H9 (cell line): Measurements from ENCODE around the gene DNAJB11. TPM values are rescaled to one million over a fixed set of nuclear protein-coding genes. Genes with fewer than 3 reads are reported as not detected.

Experiments used
- DNase-seq: peaks from one replicate; pipeline ENCODE4 v3.0.0-alpha.2; 2017
- H2AFZ ChIP-seq: one replicate; pipeline ENCODE4 v1.6.1; 2013; ENCODE audit warnings: mild to moderate bottlenecking, low read length, control low read depth, moderate library complexity
- H2AK5ac ChIP-seq: 2 replicates; pipeline ENCODE4 v1.6.1; 2013; ENCODE audit warnings: low read length, control low read depth, mixed read lengths; ENCODE audit not compliant: insufficient read length
- H2BK120ac ChIP-seq: one replicate; pipeline ENCODE4 v1.6.1; 2013; ENCODE audit warnings: low read depth, mild to moderate bottlenecking, low read length, control low read depth, inconsistent platforms; ENCODE audit not compliant: poor library complexity, severe bottlenecking
- H2BK12ac ChIP-seq: 2 replicates; pipeline ENCODE4 v1.6.1; 2013; ENCODE audit warnings: low read length, control low read depth, mixed read lengths, low read depth; ENCODE audit not compliant: insufficient read length
- H2BK15ac ChIP-seq: 2 replicates; pipeline ENCODE4 v1.6.1; 2013; ENCODE audit warnings: low read depth, low read length, control low read depth
- H2BK20ac ChIP-seq: one replicate; pipeline ENCODE4 v1.6.1; 2013; ENCODE audit warnings: low read depth, mild to moderate bottlenecking, low read length, control low read depth, inconsistent platforms; ENCODE audit not compliant: poor library complexity, severe bottlenecking
- H2BK5ac ChIP-seq: 2 replicates; pipeline ENCODE4 v1.6.1; 2013; ENCODE audit warnings: low read length, control low read depth, mixed read lengths; ENCODE audit not compliant: insufficient read length
- H3K14ac ChIP-seq: 2 replicates; pipeline ENCODE4 v1.6.1; 2013; ENCODE audit warnings: low read length, control low read depth; ENCODE audit not compliant: insufficient read depth
- H3K18ac ChIP-seq: 2 replicates; pipeline ENCODE4 v1.6.1; 2013; ENCODE audit warnings: low read depth, mild to moderate bottlenecking, mixed read lengths, low read length, control low read depth; ENCODE audit not compliant: insufficient read length
- H3K23ac ChIP-seq: 2 replicates; pipeline ENCODE4 v1.6.1; 2013; ENCODE audit warnings: low read length, control low read depth, mixed read lengths, low read depth; ENCODE audit not compliant: insufficient read length
- H3K23me2 ChIP-seq: 2 replicates; pipeline ENCODE4 v1.6.1; 2013; ENCODE audit warnings: low read depth, mild to moderate bottlenecking, mixed read lengths, low read length, control low read depth; ENCODE audit not compliant: insufficient read length, poor library complexity, severe bottlenecking
- H3K27ac ChIP-seq: 2 replicates; pipeline ENCODE4 v1.5.1; 2013; ENCODE audit warnings: low read length, control low read depth, mixed read lengths, low read depth; ENCODE audit not compliant: insufficient read length
- H3K27me3 ChIP-seq: 2 replicates; pipeline ENCODE4 v1.6.1; 2013; ENCODE audit warnings: low read length, control low read depth, inconsistent platforms; ENCODE audit not compliant: insufficient read depth
- H3K4ac ChIP-seq: 2 replicates; pipeline ENCODE4 v1.6.1; 2013; ENCODE audit warnings: low read depth, mild to moderate bottlenecking, control low read depth, inconsistent platforms, low read length, moderate library complexity
- H3K4me1 ChIP-seq: 2 replicates; pipeline ENCODE4 v1.6.1; 2013; ENCODE audit warnings: low read length, control low read depth, inconsistent platforms; ENCODE audit not compliant: insufficient read depth
- H3K4me2 ChIP-seq: 2 replicates; pipeline ENCODE4 v1.6.1; 2013; ENCODE audit warnings: low read length, control low read depth, mixed read lengths; ENCODE audit not compliant: insufficient read length, insufficient read depth
- H3K56ac ChIP-seq: 2 replicates; pipeline ENCODE4 v1.6.1; 2013; ENCODE audit warnings: low read depth, mild to moderate bottlenecking, mixed read lengths, low read length, control low read depth; ENCODE audit not compliant: insufficient read length
- H3K79me1 ChIP-seq: 2 replicates; pipeline ENCODE4 v1.6.1; 2013; ENCODE audit warnings: low read depth, mild to moderate bottlenecking, moderate library complexity, low read length, control low read depth, inconsistent platforms; ENCODE audit not compliant: insufficient read depth, poor library complexity, severe bottlenecking
- H3K79me2 ChIP-seq: 2 replicates; pipeline ENCODE4 v1.6.1; 2013; ENCODE audit warnings: low read length, control low read depth, inconsistent platforms; ENCODE audit not compliant: insufficient read depth
- H3K9ac ChIP-seq: 2 replicates; pipeline ENCODE4 v1.6.1; 2013; ENCODE audit warnings: low read length, control low read depth, mixed read lengths; ENCODE audit not compliant: insufficient read length; ENCODE audit errors: extremely low read depth
- H3K9me3 ChIP-seq: one replicate; pipeline ENCODE4 v1.6.1; 2013; ENCODE audit warnings: low read depth, low read length, inconsistent platforms; ENCODE audit not compliant: control insufficient read depth
- H3T11ph ChIP-seq: one replicate; pipeline ENCODE4 v1.6.1; 2013; ENCODE audit warnings: mild to moderate bottlenecking, low read length, control low read depth, inconsistent platforms
- H4K20me1 ChIP-seq: one replicate; pipeline ENCODE4 v1.6.1; 2013; ENCODE audit not compliant: control insufficient read depth, insufficient read length, insufficient read depth
- H4K5ac ChIP-seq: 2 replicates; pipeline ENCODE4 v1.6.1; 2013; ENCODE audit warnings: low read depth, mild to moderate bottlenecking, mixed read lengths, low read length, control low read depth; ENCODE audit not compliant: insufficient read length
- H4K8ac ChIP-seq: replicated peaks from 2 replicates; pipeline ENCODE4 v1.6.1; 2013; ENCODE audit warnings: low read length, control low read depth, mixed read lengths, low read depth; ENCODE audit not compliant: insufficient read length
- H4K91ac ChIP-seq: 2 replicates; pipeline ENCODE4 v1.6.1; 2013; ENCODE audit warnings: low read depth, mild to moderate bottlenecking, moderate library complexity, mixed read lengths, low read length, control low read depth; ENCODE audit not compliant: insufficient read length
- H3K27ac Mint-ChIP-seq, 3 experiments: 2 replicates in 2 of 3; 3 replicates in 1 of 3; pipeline ENCODE4 v1.8.0; 2020 to 2021; ENCODE audit warnings: mixed read lengths in 3 of 3, mild to moderate bottlenecking in 1 of 3, moderate library complexity in 1 of 3
- H3K27me3 Mint-ChIP-seq: 2 replicates; pipeline ENCODE4 v1.8.0; 2021; ENCODE audit warnings: low read depth, mild to moderate bottlenecking, moderate library complexity, mixed read lengths
- H3K36me3 Mint-ChIP-seq, 3 experiments: 2 replicates in 2 of 3; 3 replicates in 1 of 3; pipeline ENCODE4 v1.8.0; 2020 to 2021; ENCODE audit warnings: low read depth in 3 of 3, mixed read lengths in 3 of 3; ENCODE audit not compliant: insufficient read depth in 1 of 3
- H3K4me1 Mint-ChIP-seq, 2 experiments: 2 replicates each; pipeline ENCODE4 v1.8.0; 2020; ENCODE audit warnings: mixed read lengths in 2 of 2
- H3K4me3 Mint-ChIP-seq, 2 experiments: 2 replicates in 1 of 2; 3 replicates in 1 of 2; pipeline ENCODE4 v1.8.0; 2020 to 2021; ENCODE audit warnings: mild to moderate bottlenecking in 2 of 2, mixed read lengths in 2 of 2, moderate library complexity in 1 of 2
- H3K9me3 Mint-ChIP-seq, 2 experiments: 2 replicates in 1 of 2; 3 replicates in 1 of 2; pipeline ENCODE4 v1.8.0; 2020; ENCODE audit warnings: mild to moderate bottlenecking in 2 of 2, mixed read lengths in 2 of 2, moderate library complexity in 1 of 2
- CTCF ChIP-seq: fragments of 200-600 bp; sonication (generic); conservative IDR thresholded peaks from 3 replicates; pipeline ENCODE4 v1.8.0; 2021; ENCODE audit warnings: antibody characterized with exemption, mild to moderate bottlenecking
- WGBS: extraction: QIAGEN DNeasy Blood & Tissue Kit; methylation state at CpG from one replicate; pipeline ENCODE4 v1.1.7; 2013; ENCODE audit warnings: missing lambda C conversion rate, low lambda C conversion rate, mixed read lengths; ENCODE audit not compliant: insufficient read length; ENCODE audit errors: extremely low coverage; 5-methylcytosine and 5-hydroxymethylcytosine counted together
- total RNA-seq: library from RNA; stranded (reverse); gene quantifications from 2 replicates; pipeline ENCODE4 v1.2.1, GENCODE V29; 2021

The DNAJB11 gene
- total RNA-seq, 1 experiment from 2014 or later = 61.2 TPM

- no peak overlapping the region for H2AFZ ChIP-seq
- no peaks in the 10 kb centered on the region for H4K20me1 ChIP-seq
- H3K23me2 ChIP-seq = no peaks in the 10 kb centered on the region
- H3K14ac ChIP-seq = no peak overlapping the region
- no peaks in the 10 kb centered on the region for H3K27me3 ChIP-seq
- H3T11ph ChIP-seq = no peak overlapping the region
- no peak overlapping the region for H3K9ac ChIP-seq
- no peak overlapping the region for H4K8ac ChIP-seq
- Mint-ChIP-seq H3K4me1 (no peaks in the 10 kb centered on the region), H3K27me3 (no peaks in the 10 kb centered on the region), H3K36me3 (peaks cover 32 to 83% (median 73%) of the 10 kb centered on the region in 3 experiments; a peak in 6 of 7 replicates), H3K4me3 (no peak overlapping the region), H3K9me3 (no peaks in the 10 kb centered on the region), H3K27ac (no peak overlapping the region)
- H2BK12ac ChIP-seq = no peak overlapping the region
- H2BK15ac ChIP-seq = no peak overlapping the region
- no peak overlapping the region for H3K4ac ChIP-seq
- H4K5ac ChIP-seq = no peak overlapping the region
- H3K4me1 ChIP-seq = no peaks in the 10 kb centered on the region
- no peak overlapping the region for H3K23ac ChIP-seq
- DNase-seq = no peak
- no peak overlapping the region for H2AK5ac ChIP-seq
- H3K79me1 ChIP-seq = no peaks in the 10 kb centered on the region
- no peak overlapping the region for H3K56ac ChIP-seq
- H3K9me3 ChIP-seq = no peaks in the 10 kb centered on the region
- no CpG with 5 or more reads among the region's 2 CpGs for WGBS
- H3K4me2 ChIP-seq = no peak overlapping the region
- no peak overlapping the region for H2BK5ac ChIP-seq
- H2BK20ac ChIP-seq = no peak overlapping the region
- H4K91ac ChIP-seq = no peak overlapping the region
- no peak overlapping the region for H3K18ac ChIP-seq
- TF ChIP-seq CTCF = no peak
- H3K79me2 ChIP-seq = no peaks in the 10 kb centered on the region
- no peak overlapping the region for H3K27ac ChIP-seq
- no peak overlapping the region for H2BK120ac ChIP-seq
Observed at GRCh38 chr3:186577521-186577920, 7.0 kb downstream of the DNAJB11 start.
